ENCODE results near the gene DAB2IP. TPM values are rescaled to one million over a fixed set of nuclear protein-coding genes. Genes with fewer than 3 reads are reported as not detected.

The DAB2IP gene
- total RNA-seq, 1 experiment from 2014 or later = 52.6 TPM

DNA sequence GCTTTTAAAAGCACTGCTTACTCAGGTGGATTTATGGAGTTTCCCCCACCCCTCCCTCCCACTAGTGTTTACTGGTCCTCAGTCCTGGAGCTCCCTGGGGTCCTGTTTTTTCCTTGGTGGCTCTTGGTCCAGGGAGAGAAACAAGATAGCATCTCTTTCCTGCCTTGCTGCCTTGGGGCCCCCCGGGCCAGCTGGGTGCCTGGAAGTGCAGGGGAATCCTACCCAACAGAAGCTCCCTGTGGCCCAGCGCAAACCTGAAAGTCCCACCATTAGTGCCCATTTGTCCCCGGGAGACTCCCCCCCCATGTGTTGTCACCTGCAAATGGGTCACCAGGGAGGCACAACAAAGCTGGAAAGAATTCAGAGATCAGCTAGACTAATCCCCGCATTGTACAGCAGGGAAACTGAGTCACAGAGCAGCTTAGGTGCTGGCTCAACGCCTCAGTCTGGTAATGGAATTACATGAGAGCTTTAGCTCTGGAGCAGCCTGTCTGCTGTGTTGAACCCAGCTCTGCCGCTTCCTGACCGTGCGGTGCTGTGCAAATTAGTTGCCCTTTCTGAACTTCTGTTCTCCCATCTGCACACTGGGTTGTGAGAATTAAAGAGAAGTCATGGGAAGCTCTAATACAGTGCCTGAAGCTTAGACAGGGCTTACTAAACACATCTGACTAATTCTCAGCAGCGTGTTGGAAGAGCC is 38.2 kb downstream of the DAB2IP start:
- 0 out of 2 replicates have a peak, but pooled peaks cover 2% of the 10 kb centered on the region for H3K27me3 Mint-ChIP-seq (ENCODE audit: low read depth)
- no peak overlapping the region for H3K4me3 Mint-ChIP-seq
- POLR2A ChIA-PET = interaction anchor here (0.6 kb wide), 1 partner anchor 382 kb away, joined by 3 read pairs; no protein-coding TSS in a partner anchor

GRCh38 chr9:121690316-121690715 is 38.9 kb downstream of the DAB2IP start:
- POLR2A ChIA-PET = no interaction called here
- CTCF ChIA-PET = interaction anchor here (0.5 to 2.5 kb wide), 10 partner anchors 12 to 300 kb away, joined by 3 to 11 read pairs (median 4); no protein-coding TSS in a partner anchor
- peaks cover 30% of the 10 kb centered on the region for H3K4me1 Mint-ChIP-seq
- no peaks in the 10 kb centered on the region for H3K36me3 Mint-ChIP-seq
- 0 out of 2 replicates have a peak, but pooled peaks cover 2% of the 10 kb centered on the region for H3K27me3 Mint-ChIP-seq (ENCODE audit: low read depth)
- ATAC-seq = no peak
- no peak overlapping the region for H3K4me3 Mint-ChIP-seq
- TF ChIP-seq, protein P1, sequence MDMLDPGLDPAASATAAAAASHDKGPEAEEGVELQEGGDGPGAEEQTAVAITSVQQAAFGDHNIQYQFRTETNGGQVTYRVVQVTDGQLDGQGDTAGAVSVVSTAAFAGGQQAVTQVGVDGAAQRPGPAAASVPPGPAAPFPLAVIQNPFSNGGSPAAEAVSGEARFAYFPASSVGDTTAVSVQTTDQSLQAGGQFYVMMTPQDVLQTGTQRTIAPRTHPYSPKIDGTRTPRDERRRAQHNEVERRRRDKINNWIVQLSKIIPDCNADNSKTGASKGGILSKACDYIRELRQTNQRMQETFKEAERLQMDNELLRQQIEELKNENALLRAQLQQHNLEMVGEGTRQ (CRISPR knock-in tag; IDR thresholded peaks at IDR 0.05) = no peak
- TF ChIP-seq, protein P2, sequence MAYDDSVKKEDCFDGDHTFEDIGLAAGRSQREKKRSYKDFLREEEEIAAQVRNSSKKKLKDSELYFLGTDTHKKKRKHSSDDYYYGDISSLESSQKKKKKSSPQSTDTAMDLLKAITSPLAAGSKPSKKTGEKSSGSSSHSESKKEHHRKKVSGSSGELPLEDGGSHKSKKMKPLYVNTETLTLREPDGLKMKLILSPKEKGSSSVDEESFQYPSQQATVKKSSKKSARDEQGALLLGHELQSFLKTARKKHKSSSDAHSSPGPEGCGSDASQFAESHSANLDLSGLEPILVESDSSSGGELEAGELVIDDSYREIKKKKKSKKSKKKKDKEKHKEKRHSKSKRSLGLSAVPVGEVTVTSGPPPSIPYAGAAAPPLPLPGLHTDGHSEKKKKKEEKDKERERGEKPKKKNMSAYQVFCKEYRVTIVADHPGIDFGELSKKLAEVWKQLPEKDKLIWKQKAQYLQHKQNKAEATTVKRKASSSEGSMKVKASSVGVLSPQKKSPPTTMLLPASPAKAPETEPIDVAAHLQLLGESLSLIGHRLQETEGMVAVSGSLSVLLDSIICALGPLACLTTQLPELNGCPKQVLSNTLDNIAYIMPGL (CRISPR knock-in tag; IDR thresholded peaks at IDR 0.05) = no peak
- TF ChIP-seq, protein P3, sequence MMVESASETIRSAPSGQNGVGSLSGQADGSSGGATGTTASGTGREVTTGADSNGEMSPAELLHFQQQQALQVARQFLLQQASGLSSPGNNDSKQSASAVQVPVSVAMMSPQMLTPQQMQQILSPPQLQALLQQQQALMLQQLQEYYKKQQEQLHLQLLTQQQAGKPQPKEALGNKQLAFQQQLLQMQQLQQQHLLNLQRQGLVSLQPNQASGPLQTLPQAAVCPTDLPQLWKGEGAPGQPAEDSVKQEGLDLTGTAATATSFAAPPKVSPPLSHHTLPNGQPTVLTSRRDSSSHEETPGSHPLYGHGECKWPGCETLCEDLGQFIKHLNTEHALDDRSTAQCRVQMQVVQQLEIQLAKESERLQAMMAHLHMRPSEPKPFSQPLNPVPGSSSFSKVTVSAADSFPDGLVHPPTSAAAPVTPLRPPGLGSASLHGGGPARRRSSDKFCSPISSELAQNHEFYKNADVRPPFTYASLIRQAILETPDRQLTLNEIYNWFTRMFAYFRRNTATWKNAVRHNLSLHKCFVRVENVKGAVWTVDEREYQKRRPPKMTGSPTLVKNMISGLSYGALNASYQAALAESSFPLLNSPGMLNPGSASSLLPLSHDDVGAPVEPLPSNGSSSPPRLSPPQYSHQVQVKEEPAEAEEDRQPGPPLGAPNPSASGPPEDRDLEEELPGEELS (CRISPR knock-in tag; IDR thresholded peaks at IDR 0.05) = no peak
- H3K27ac Mint-ChIP-seq = no peak overlapping the region
- DNase-seq (ENCODE audit: low spot score) = no peak
- no peaks in the 10 kb centered on the region for H3K9me3 Mint-ChIP-seq

More for the DNA sequence above, 38.2 kb downstream of the DAB2IP start:
- TF ChIP-seq ZNF671 (CRISPR knock-in tag; IDR thresholded peaks at IDR 0.05) (no peak), ZNF138 (CRISPR knock-in tag; conservative IDR thresholded peaks at IDR 0.05) (no peak), RORB (CRISPR knock-in tag; IDR thresholded peaks at IDR 0.05) (no peak), KAT7 (CRISPR knock-in tag; IDR thresholded peaks at IDR 0.05; ENCODE audit: borderline replicate concordance) (no peak), ARID4B (CRISPR knock-in tag; IDR thresholded peaks at IDR 0.05; ENCODE audit: borderline replicate concordance) (no peak), HMGA2 (CRISPR knock-in tag; IDR thresholded peaks at IDR 0.05) (no peak), NFATC4 (CRISPR knock-in tag; IDR thresholded peaks at IDR 0.05) (no peak), TP53 (CRISPR knock-in tag; IDR thresholded peaks at IDR 0.05) (no peak), EMX1 (CRISPR knock-in tag; IDR thresholded peaks at IDR 0.05) (no peak)
- TF ChIP-seq, protein P4, sequence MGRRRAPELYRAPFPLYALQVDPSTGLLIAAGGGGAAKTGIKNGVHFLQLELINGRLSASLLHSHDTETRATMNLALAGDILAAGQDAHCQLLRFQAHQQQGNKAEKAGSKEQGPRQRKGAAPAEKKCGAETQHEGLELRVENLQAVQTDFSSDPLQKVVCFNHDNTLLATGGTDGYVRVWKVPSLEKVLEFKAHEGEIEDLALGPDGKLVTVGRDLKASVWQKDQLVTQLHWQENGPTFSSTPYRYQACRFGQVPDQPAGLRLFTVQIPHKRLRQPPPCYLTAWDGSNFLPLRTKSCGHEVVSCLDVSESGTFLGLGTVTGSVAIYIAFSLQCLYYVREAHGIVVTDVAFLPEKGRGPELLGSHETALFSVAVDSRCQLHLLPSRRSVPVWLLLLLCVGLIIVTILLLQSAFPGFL (CRISPR knock-in tag; IDR thresholded peaks at IDR 0.05; ENCODE audit: borderline replicate concordance) = no peak
- no peak overlapping the region for H3K27ac Mint-ChIP-seq
- H3K36me3 Mint-ChIP-seq = no peaks in the 10 kb centered on the region
- CTCF ChIA-PET = interaction anchor here (0.6 to 2.5 kb wide), 11 partner anchors 13 to 300 kb away, joined by 3 to 11 read pairs (median 5); no protein-coding TSS in a partner anchor
- no peaks in the 10 kb centered on the region for H3K9me3 Mint-ChIP-seq
- peaks cover 27% of the 10 kb centered on the region for H3K4me1 Mint-ChIP-seq
- DNase-seq (ENCODE audit: low spot score) = no peak
- ATAC-seq = no peak
